HG03280 (cell line): ENCODE data around the gene EPHA7.

ENCODE experiments used
- ATAC-seq: cut with Tn5 transposase; IDR thresholded peaks from one replicate; pipeline ENCODE4 v1.9.1; 2021; ENCODE audit warnings: mild to moderate bottlenecking, moderate library complexity; ENCODE audit not compliant: unreplicated experiment

Gene EPHA7

GRCh38 chr6:93394471-93394870 lies 24.9 kb downstream of the EPHA7 start:
- no peak for ATAC-seq

- ATAC-seq = no peak
Observed at GRCh38 chr6:93393554-93394074, 25.7 kb downstream of the EPHA7 start.

GRCh38 chr6:93392797-93393196 lies 26.6 kb downstream of the EPHA7 start:
- ATAC-seq = no peak

GRCh38 chr6:93391965-93392364 lies 27.4 kb downstream of the EPHA7 start:
- no peak for ATAC-seq

- no peak for ATAC-seq
Observed at GRCh38 chr6:93389192-93389591, 30.2 kb downstream of the EPHA7 start.

GRCh38 chr6:93388070-93388469 lies 31.3 kb downstream of the EPHA7 start:
- ATAC-seq = no peak

- ATAC-seq = no peak
Observed at GRCh38 chr6:93376026-93376540, 43.3 kb downstream of the EPHA7 start.

- ATAC-seq = no peak
Observed at GRCh38 chr6:93373445-93373844, 45.9 kb downstream of the EPHA7 start.

GRCh38 chr6:93371756-93372155 lies 47.6 kb downstream of the EPHA7 start:
- ATAC-seq = no peak

- no peak for ATAC-seq
Observed at GRCh38 chr6:93369586-93370134, 49.7 kb downstream of the EPHA7 start.

GRCh38 chr6:93366506-93366905 lies 52.9 kb downstream of the EPHA7 start:
- ATAC-seq = no peak

GRCh38 chr6:93365445-93365844 lies 53.9 kb downstream of the EPHA7 start:
- no peak for ATAC-seq

GRCh38 chr6:93358435-93358834 lies 60.9 kb downstream of the EPHA7 start:
- no peak for ATAC-seq

GRCh38 chr6:93352604-93353003 lies 66.8 kb downstream of the EPHA7 start:
- ATAC-seq = no peak

- no peak for ATAC-seq
Observed at GRCh38 chr6:93351222-93351621, 68.1 kb downstream of the EPHA7 start.

- ATAC-seq = no peak
Observed at GRCh38 chr6:93350774-93351173, 68.6 kb downstream of the EPHA7 start.

- no peak for ATAC-seq
Observed at GRCh38 chr6:93344333-93344835, 75.0 kb downstream of the EPHA7 start.

GRCh38 chr6:93343476-93343875 lies 75.9 kb downstream of the EPHA7 start:
- ATAC-seq = no peak

GRCh38 chr6:93341900-93342613 lies 77.3 kb downstream of the EPHA7 start:
- ATAC-seq = no peak

- no peak for ATAC-seq
Observed at GRCh38 chr6:93337772-93338394, 81.5 kb downstream of the EPHA7 start.

- no peak for ATAC-seq
Observed at GRCh38 chr6:93337014-93337413, 82.3 kb downstream of the EPHA7 start.
